GM12878 (cell line): ENCODE measurements around the gene CAMTA1. TPM values are rescaled to one million over a fixed set of nuclear protein-coding genes. Genes with fewer than 3 reads are reported as not detected.

ENCODE experiments used
- ATAC-seq: fragments of 200-7000 bp; cut with Tn5 transposase; 3 replicates; pipeline ENCODE4 v1.9.1; 2020; ENCODE audit warnings: mild to moderate bottlenecking, moderate library complexity
- BruUV-seq: library from RNA; stranded (reverse); fragments of 400-500 nt; replicated peaks from 2 replicates; lab custom pipeline; 2021; lab: Mats Ljungman, UMichigan
- CTCF ChIA-PET: fragments of 300-600 bp; sonication (Branson Sonifier 250); formaldehyde crosslinking; extraction: SDS; loops from one replicate; lab custom pipeline; 2021; ENCODE audit warnings: inconsistent platforms; lab: Yijun Ruan, JAX
- POLR2A ChIA-PET: fragments of 350-600 bp; formaldehyde crosslinking; extraction: SDS; loops from one replicate; lab custom pipeline; 2021; ENCODE audit warnings: inconsistent platforms; lab: Charles Lee
- RAD21 ChIA-PET: fragments of 300-600 bp; sonication (Branson Sonifier 250); formaldehyde crosslinking; loops from one replicate; lab custom pipeline; 2023; ENCODE audit warnings: antibody characterized with exemption; ENCODE audit not compliant: unreplicated experiment; lab: Charles Lee
- SMC1A ChIA-PET: fragments of 300-600 bp; sonication (Branson Sonifier 250); formaldehyde crosslinking; loops from one replicate; lab custom pipeline; 2023; ENCODE audit not compliant: unreplicated experiment, uncharacterized antibody; lab: Charles Lee
- DNase-seq: peaks from one replicate; pipeline ENCODE4 v3.0.0-alpha.2; 2011; ENCODE audit warnings: low read depth, low spot score
- FAIRE-seq: peaks from 3 replicates; lab custom pipeline; 2011; peaks lifted over from hg19 to GRCh38; lab: Jason Lieb, UNC
- H2AFZ ChIP-seq: 2 replicates; pipeline ENCODE4 v1.6.0; 2011; ENCODE audit warnings: low read depth, low read length, control low read depth; ENCODE audit not compliant: control insufficient read depth
- H3K27ac ChIP-seq: 2 replicates; pipeline ENCODE4 v1.5.1; 2011; ENCODE audit warnings: control low read depth; ENCODE audit not compliant: control insufficient read depth, insufficient read depth
- H3K27me3 ChIP-seq, 2 experiments: replicated peaks in 1 of 2; 2 replicates each; pipeline versions ENCODE4 v1.6.0 to v1.6.1; 2011; ENCODE audit warnings: low read length in 1 of 2; ENCODE audit not compliant: control insufficient read depth in 2 of 2, insufficient read depth in 2 of 2
- H3K36me3 ChIP-seq, 2 experiments: 2 replicates each; pipeline ENCODE4 v1.5.1; 2011; ENCODE audit warnings: low read length in 1 of 2; ENCODE audit not compliant: control insufficient read depth in 2 of 2, insufficient read depth in 2 of 2
- H3K4me1 ChIP-seq: 2 replicates; pipeline ENCODE4 v1.6.1; 2011; ENCODE audit warnings: mild to moderate bottlenecking, low read length, moderate library complexity, mixed read lengths; ENCODE audit not compliant: control insufficient read depth, insufficient read depth
- H3K4me2 ChIP-seq: 2 replicates; pipeline ENCODE4 v1.6.0; 2011; ENCODE audit warnings: control low read depth; ENCODE audit not compliant: control insufficient read depth, insufficient read depth
- H3K4me3 ChIP-seq: fragments of 200-600 bp; sonication (generic); 2 replicates; pipeline ENCODE4 v1.5.1; 2016
- H3K79me2 ChIP-seq: 2 replicates; pipeline ENCODE4 v1.6.0; 2011; ENCODE audit warnings: low read length; ENCODE audit not compliant: control insufficient read depth, insufficient read depth
- H3K9ac ChIP-seq: 2 replicates; pipeline ENCODE4 v1.8.0; 2011; ENCODE audit warnings: low read length, control low read depth, mixed read lengths; ENCODE audit not compliant: control insufficient read depth, insufficient read depth
- H3K9me3 ChIP-seq: replicated peaks from 3 replicates; pipeline ENCODE4 v1.5.1; 2011; ENCODE audit warnings: mild to moderate bottlenecking, low read length; ENCODE audit not compliant: control insufficient read depth, insufficient read depth
- H4K20me1 ChIP-seq: 2 replicates; pipeline ENCODE4 v1.6.0; 2011; ENCODE audit not compliant: control insufficient read depth, insufficient read depth
- ASH2L ChIP-seq: fragments of 300-600, 200-600 bp; sonication (generic); IDR thresholded peaks from 2 replicates; pipeline ENCODE4 v1.6.1; 2017; ENCODE audit warnings: low read depth, mild to moderate bottlenecking, borderline replicate concordance
- CEBPZ ChIP-seq: fragments of 150-350 bp; IDR thresholded peaks from 2 replicates; pipeline ENCODE4 v1.6.1; 2016; ENCODE audit warnings: low read depth, low read length
- CHD2 ChIP-seq: IDR thresholded peaks from 2 replicates; pipeline ENCODE4 v1.6.1; 2011; ENCODE audit warnings: low read depth, low read length, improper control_type of control experiment, borderline replicate concordance
- CREB1 ChIP-seq: IDR thresholded peaks from 2 replicates; pipeline ENCODE4 v1.6.1; 2012; ENCODE audit warnings: low read depth, mild to moderate bottlenecking, inconsistent platforms
- FOS ChIP-seq: IDR thresholded peaks from 3 replicates; pipeline ENCODE4 v1.6.1; 2011; ENCODE audit warnings: borderline replicate concordance; ENCODE audit not compliant: insufficient read length; ENCODE audit errors: extremely low read depth
- HCFC1 ChIP-seq: fragments of 150-350 bp; IDR thresholded peaks from 2 replicates; pipeline ENCODE4 v1.6.1; 2014; ENCODE audit warnings: low read length
- IRF3 ChIP-seq: fragments of 450-650 bp; IDR thresholded peaks from 2 replicates; pipeline ENCODE4 v1.6.1; 2014; ENCODE audit warnings: mild to moderate bottlenecking
- MYB ChIP-seq: fragments of 150-350 bp; IDR thresholded peaks from 2 replicates; pipeline ENCODE4 v1.6.1; 2014; ENCODE audit warnings: mild to moderate bottlenecking, low read depth, low read length, borderline replicate concordance
- NBN ChIP-seq: fragments of 450-650 bp; IDR thresholded peaks from 2 replicates; pipeline ENCODE4 v1.6.1; 2016
- PBX3 ChIP-seq: IDR thresholded peaks from 2 replicates; pipeline ENCODE4 v1.6.1; 2011; ENCODE audit warnings: mild to moderate bottlenecking, low read depth, low read length, moderate library complexity; ENCODE audit not compliant: insufficient replicate concordance
- PML ChIP-seq: IDR thresholded peaks from 2 replicates; pipeline ENCODE4 v1.6.1; 2012; ENCODE audit warnings: low read length, inconsistent platforms
- POLR2AphosphoS2 ChIP-seq: IDR thresholded peaks from 2 replicates; pipeline ENCODE4 v1.6.1; 2011; ENCODE audit warnings: low read depth, mild to moderate bottlenecking, low read length, improper control_type of control experiment, moderate library complexity
- RFX5 ChIP-seq: IDR thresholded peaks from 2 replicates; pipeline ENCODE4 v1.6.1; 2011; ENCODE audit warnings: low read depth, low read length, improper control_type of control experiment
- SIN3A ChIP-seq: IDR thresholded peaks from 2 replicates; pipeline ENCODE4 v1.6.1; 2012; ENCODE audit warnings: low read depth, low read length, improper control_type of control experiment
- STAT3 ChIP-seq: IDR thresholded peaks from 2 replicates; pipeline ENCODE4 v1.6.1; 2011; ENCODE audit warnings: low read depth, low read length, improper control_type of control experiment
- SUZ12 ChIP-seq: fragments of 200-600 bp; sonication (generic); IDR thresholded peaks from one replicate; pipeline ENCODE4 v1.6.1; 2018; ENCODE audit warnings: antibody characterized with exemption, mild to moderate bottlenecking; ENCODE audit not compliant: unreplicated experiment
- WRNIP1 ChIP-seq: IDR thresholded peaks from 2 replicates; pipeline ENCODE4 v1.6.1; 2011; ENCODE audit warnings: low read depth, low read length, improper control_type of control experiment, borderline replicate concordance
- ZBTB33 ChIP-seq: fragments of 450-650 bp; IDR thresholded peaks from 2 replicates; pipeline ENCODE4 v1.6.1; 2017; ENCODE audit warnings: mild to moderate bottlenecking
- WGBS: methylation state at CpG from one replicate; pipeline ENCODE4 v1.1.6; 2016; ENCODE audit warnings: low lambda C conversion rate; ENCODE audit not compliant: insufficient replicate concordance, insufficient coverage; ENCODE audit errors: missing lambda C conversion rate; 5-methylcytosine and 5-hydroxymethylcytosine counted together
- in situ Hi-C: fragments of 300-500 bp; cut with MboI; formaldehyde crosslinking; loops from 9 replicates; pipeline ENCODE4 v1.14.3; 2018; ENCODE audit warnings: mixed read lengths
- intact Hi-C: fragments of 100-400 bp; cut with micrococcal nuclease; formaldehyde crosslinking; loops from one replicate; pipeline ENCODE4 v1.14.2; 2022; ENCODE audit not compliant: unreplicated experiment
- polyA plus RNA-seq, 11 experiments: library from polyadenylated mRNA; depleted of rRNA in 4 of 11; unstranded in 6 of 11; stranded (reverse) in 5 of 11; fragments of >200 nt; fragmentation: Nextera tagmentation in 4 of 11; fragmentation: Illumina TruSeq in 1 of 11; extraction: Ambion mirVana in 4 of 11; extraction: Trizol in 1 of 11; gene quantifications; 1 replicate in 1 of 11; 2 replicates in 10 of 11; pipeline versions ENCODE4 v1.2.1 to v1.2.3, GENCODE V29; 2011 to 2016; ENCODE audit warnings: inconsistent platforms in 2 of 11, missing spikeins in 2 of 11, low read depth in 1 of 11
- total RNA-seq, 4 experiments: library from RNA; depleted of rRNA in 3 of 4; stranded (reverse); fragments of >200 nt in 3 of 4; fragmentation: Illumina TruSeq in 1 of 4; extraction: Trizol in 1 of 4; gene quantifications; 2 replicates each; pipeline versions ENCODE4 v1.2.1 to v1.2.3, GENCODE V29; 2013 to 2021

The CAMTA1 gene
- total and polyA plus RNA-seq, 10 of the 15 experiments (the other 5 are each of a cell fraction or from before 2014, with no cell fraction given), result 37.7 to 148 (median 76.4) TPM

GRCh38 chr1:7135493-7135892 is 350.2 kb downstream of the CAMTA1 start:
- SMC1A ChIA-PET, result no interaction called here
- POLR2A ChIA-PET, result no interaction called here
- FAIRE-seq, result no peak
- TF ChIP-seq POLR2AphosphoS2 (no peak), SUZ12 (no peak), PML (no peak), CHD2 (no peak), MYB (no peak), FOS (no peak), CEBPZ (no peak), IRF3 (no peak), WRNIP1 (no peak), HCFC1 (no peak), ZBTB33 (no peak), SIN3A (no peak), STAT3 (no peak), RFX5 (no peak), ASH2L (no peak), PBX3 (no peak), CREB1 (no peak), NBN (no peak)
- TF ChIP-seq, all 136 proteins: peak for 0
- Histone ChIP-seq H3K36me3 (no peaks in the 10 kb centered on the region), H3K27ac (no peak overlapping the region), H3K9me3 (no peaks in the 10 kb centered on the region), H2AFZ (no peak overlapping the region), H3K4me2 (no peak overlapping the region), H3K4me3 (no peak overlapping the region), H4K20me1 (no peaks in the 10 kb centered on the region), H3K79me2 (no peaks in the 10 kb centered on the region), H3K9ac (no peak overlapping the region), H3K4me1 (no peaks in the 10 kb centered on the region), H3K27me3 (no peaks in the 10 kb centered on the region; a peak in 1 of 4 replicates)
- ATAC-seq (no peak), DNase-seq (no peak)
- intact Hi-C loops, result no loop called here
- RAD21 ChIA-PET, result no interaction called here
- in situ Hi-C loops, result no loop called here
- 39% methylated on average over 3 of the region's 3 CpGs for WGBS
- no TSS peak for BruUV-seq
- CTCF ChIA-PET, result no interaction called here
